K562 (cell line): ENCODE measurements around the gene LZTFL1. TPM values are rescaled to one million over a fixed set of nuclear protein-coding genes. Genes with fewer than 3 reads are reported as not detected.

Experiments used
- ARID3B ChIP-seq: fragments of 250-450 bp; sonication (Bioruptor Pico); IDR thresholded peaks from 2 replicates; pipeline ENCODE4 v1.4.0; 2020; ENCODE audit warnings: borderline replicate concordance
- ATF2 ChIP-seq: sonication (generic); formaldehyde crosslinking; IDR thresholded peaks from 2 replicates; pipeline ENCODE4 v1.8.1; 2022; ENCODE audit warnings: missing genetic modification reagents
- ATF6 ChIP-seq: sonication (generic); formaldehyde crosslinking; IDR thresholded peaks from 2 replicates; pipeline ENCODE4 v1.4.0; 2020; ENCODE audit warnings: mild to moderate bottlenecking, missing genetic modification reagents
- CBX5 ChIP-seq: IDR thresholded peaks from 2 replicates; pipeline ENCODE4 v1.6.1; 2014; ENCODE audit warnings: low read depth, borderline replicate concordance
- CCNT2 ChIP-seq: IDR thresholded peaks from 2 replicates; pipeline ENCODE4 v1.6.1; 2011; ENCODE audit warnings: borderline replicate concordance, low read depth, mild to moderate bottlenecking, moderate library complexity, mixed read lengths, low read length; ENCODE audit not compliant: insufficient read length; ENCODE audit errors: extremely low read depth
- CTBP1 ChIP-seq: fragments of 450-650 bp; IDR thresholded peaks from 2 replicates; pipeline ENCODE4 v1.6.1; 2016; ENCODE audit warnings: borderline replicate concordance
- ELK3 ChIP-seq: fragments of 450-650 bp; formaldehyde crosslinking; IDR thresholded peaks from 2 replicates; pipeline ENCODE4 v1.4.0; 2020; ENCODE audit warnings: mild to moderate bottlenecking
- ETS2 ChIP-seq: IDR thresholded peaks from 2 replicates; pipeline ENCODE4 v1.6.1; 2016; ENCODE audit warnings: borderline replicate concordance, missing genetic modification characterization, mild to moderate bottlenecking, moderate library complexity, missing compliant biosample characterization; ENCODE audit not compliant: poor library complexity, severe bottlenecking
- HMG20A ChIP-seq: fragments of 450-650 bp; formaldehyde crosslinking; conservative IDR thresholded peaks from 2 replicates; pipeline ENCODE4 v1.4.0; 2020; ENCODE audit warnings: mild to moderate bottlenecking, mixed read lengths
- NBN ChIP-seq: fragments of 450-650 bp; IDR thresholded peaks from 2 replicates; pipeline ENCODE4 v1.6.1; 2016; ENCODE audit warnings: low read depth, mild to moderate bottlenecking
- PML ChIP-seq: IDR thresholded peaks from 2 replicates; pipeline ENCODE4 v1.6.1; 2012; ENCODE audit warnings: low read length, inconsistent platforms
- SMARCE1 ChIP-seq: fragments of 450-650 bp; IDR thresholded peaks from 2 replicates; pipeline ENCODE4 v1.7.1; 2016; ENCODE audit warnings: mild to moderate bottlenecking
- SOX6 ChIP-seq: fragments of 450-650 bp; IDR thresholded peaks from 2 replicates; pipeline ENCODE4 v1.6.1; 2014; ENCODE audit warnings: mild to moderate bottlenecking
- ZBTB34 ChIP-seq: fragments of 250-450 bp; sonication (Bioruptor Pico); IDR thresholded peaks from 2 replicates; pipeline ENCODE4 v1.8.0; 2021; ENCODE audit warnings: mild to moderate bottlenecking, moderate library complexity
- ZFP30 ChIP-seq: fragments of 250-450 bp; sonication (Bioruptor Pico); IDR thresholded peaks from 2 replicates; pipeline ENCODE4 v1.8.0; 2022; ENCODE audit warnings: moderate library complexity, mild to moderate bottlenecking, inconsistent platforms, borderline replicate concordance
- ZNF253 ChIP-seq: fragments of 250-450 bp; sonication (Bioruptor Pico); conservative IDR thresholded peaks from 2 replicates; pipeline ENCODE4 v1.6.1; 2021; ENCODE audit warnings: mild to moderate bottlenecking
- ZNF561 ChIP-seq: fragments of 450-650 bp; formaldehyde crosslinking; conservative IDR thresholded peaks from 2 replicates; pipeline ENCODE4 v1.4.0; 2020; ENCODE audit warnings: mild to moderate bottlenecking, moderate library complexity
- ZNF766 ChIP-seq: fragments of 200-800 bp; sonication (Bioruptor generic); conservative IDR thresholded peaks from 2 replicates; pipeline ENCODE4 v1.6.1; 2016; ENCODE audit warnings: missing genetic modification characterization, missing compliant biosample characterization
- ZNF778 ChIP-seq: fragments of 450-650 bp; formaldehyde crosslinking; IDR thresholded peaks from 2 replicates; pipeline ENCODE4 v1.4.0; 2020; ENCODE audit warnings: mild to moderate bottlenecking, moderate library complexity
- polyA plus RNA-seq, 8 experiments: library from polyadenylated mRNA; depleted of rRNA in 4 of 8; stranded (reverse) in 5 of 8; unstranded in 3 of 8; fragments of >200 nt; fragmentation: Nextera tagmentation in 2 of 8; fragmentation: Illumina TruSeq in 1 of 8; extraction: Ambion mirVana in 2 of 8; extraction: Trizol in 1 of 8; gene quantifications; 2 replicates each; pipeline versions ENCODE4 v1.2.1 to v1.2.3, GENCODE V29; 2011 to 2014; ENCODE audit warnings: inconsistent platforms in 1 of 8, missing spikeins in 1 of 8
- total RNA-seq, 7 experiments: library from RNA; depleted of rRNA in 6 of 7; stranded (reverse); fragments of >200 nt in 6 of 7; fragmentation: Illumina TruSeq in 2 of 7; extraction: Trizol in 2 of 7; gene quantifications; 2 replicates each; pipeline versions ENCODE4 v1.2.1 to v1.2.3, GENCODE V29; 2011 to 2021; ENCODE audit warnings: low replicate concordance in 1 of 7

The LZTFL1 gene
- total and polyA plus RNA-seq, 9 of the 15 experiments (the other 6 are each of a cell fraction or from before 2014, with no cell fraction given), result 10.7 to 33.7 (median 15.3) TPM

- TF ChIP-seq HMG20A (CRISPR knock-in tag) (no peak), ARID3B (CRISPR knock-in tag) (no peak), ATF6 (CRISPR knock-in tag) (peak; percentile 36; the same call in 1 of the 2 replicates), ATF2 (CRISPR knock-in tag) (no peak), ZNF561 (no peak), SMARCE1 (no peak), PML (no peak), CBX5 (peak; percentile 59; the same call in 1 of the 2 replicates), CTBP1 (peak; percentile 45; the same call in 1 of the 2 replicates), ZNF253 (no peak), ZNF778 (CRISPR knock-in tag) (no peak), ZFP30 (CRISPR knock-in tag) (no peak), CCNT2 (no peak), ELK3 (no peak), ZBTB34 (no peak), ETS2 (tag) (no peak), SOX6 (no peak), ZNF766 (CRISPR knock-in tag) (0 out of 2 replicates have a peak, but pooled peaks have one; percentile 29), NBN (no peak)
Observed at GRCh38 chr3:45841757-45842491, at the start of gene LZTFL1 (continued).
